Memory B cell (primary cell): ENCODE results near the gene ATG7.
A peak's percentile ranks its signal among the peaks of the same experiment; 100 is the strongest.

Experiments used
- ATAC-seq: fragments of 150-1000 bp; cut with Tn5 transposase; 2 replicates; pipeline ENCODE4 v1.10.0; 2021; ENCODE audit warnings: low read depth, mild to moderate bottlenecking, moderate library complexity
- DNase-seq, 2 donors: peaks; one replicate each; pipeline ENCODE4 v3.0.0; 2022; ENCODE audit warnings: low spot score in 2 of 2
- H3K27ac Mint-ChIP-seq: one replicate; pipeline ENCODE4 v1.8.0; 2022; ENCODE audit warnings: mild to moderate bottlenecking, moderate library complexity, mixed read lengths
- H3K27me3 Mint-ChIP-seq: one replicate; pipeline ENCODE4 v1.8.0; 2022; ENCODE audit warnings: mixed read lengths
- H3K36me3 Mint-ChIP-seq: one replicate; pipeline ENCODE4 v1.8.0; 2022; ENCODE audit warnings: mild to moderate bottlenecking, mixed read lengths
- H3K4me1 Mint-ChIP-seq: one replicate; pipeline ENCODE4 v1.8.0; 2022; ENCODE audit warnings: mixed read lengths
- H3K4me3 Mint-ChIP-seq: one replicate; pipeline ENCODE4 v1.8.0; 2022; ENCODE audit warnings: mild to moderate bottlenecking, moderate library complexity, mixed read lengths
- H3K9me3 Mint-ChIP-seq: one replicate; pipeline ENCODE4 v1.8.0; 2022; ENCODE audit warnings: mixed read lengths

ATG7 gene, protein sequence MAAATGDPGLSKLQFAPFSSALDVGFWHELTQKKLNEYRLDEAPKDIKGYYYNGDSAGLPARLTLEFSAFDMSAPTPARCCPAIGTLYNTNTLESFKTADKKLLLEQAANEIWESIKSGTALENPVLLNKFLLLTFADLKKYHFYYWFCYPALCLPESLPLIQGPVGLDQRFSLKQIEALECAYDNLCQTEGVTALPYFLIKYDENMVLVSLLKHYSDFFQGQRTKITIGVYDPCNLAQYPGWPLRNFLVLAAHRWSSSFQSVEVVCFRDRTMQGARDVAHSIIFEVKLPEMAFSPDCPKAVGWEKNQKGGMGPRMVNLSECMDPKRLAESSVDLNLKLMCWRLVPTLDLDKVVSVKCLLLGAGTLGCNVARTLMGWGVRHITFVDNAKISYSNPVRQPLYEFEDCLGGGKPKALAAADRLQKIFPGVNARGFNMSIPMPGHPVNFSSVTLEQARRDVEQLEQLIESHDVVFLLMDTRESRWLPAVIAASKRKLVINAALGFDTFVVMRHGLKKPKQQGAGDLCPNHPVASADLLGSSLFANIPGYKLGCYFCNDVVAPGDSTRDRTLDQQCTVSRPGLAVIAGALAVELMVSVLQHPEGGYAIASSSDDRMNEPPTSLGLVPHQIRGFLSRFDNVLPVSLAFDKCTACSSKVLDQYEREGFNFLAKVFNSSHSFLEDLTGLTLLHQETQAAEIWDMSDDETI

DNA sequence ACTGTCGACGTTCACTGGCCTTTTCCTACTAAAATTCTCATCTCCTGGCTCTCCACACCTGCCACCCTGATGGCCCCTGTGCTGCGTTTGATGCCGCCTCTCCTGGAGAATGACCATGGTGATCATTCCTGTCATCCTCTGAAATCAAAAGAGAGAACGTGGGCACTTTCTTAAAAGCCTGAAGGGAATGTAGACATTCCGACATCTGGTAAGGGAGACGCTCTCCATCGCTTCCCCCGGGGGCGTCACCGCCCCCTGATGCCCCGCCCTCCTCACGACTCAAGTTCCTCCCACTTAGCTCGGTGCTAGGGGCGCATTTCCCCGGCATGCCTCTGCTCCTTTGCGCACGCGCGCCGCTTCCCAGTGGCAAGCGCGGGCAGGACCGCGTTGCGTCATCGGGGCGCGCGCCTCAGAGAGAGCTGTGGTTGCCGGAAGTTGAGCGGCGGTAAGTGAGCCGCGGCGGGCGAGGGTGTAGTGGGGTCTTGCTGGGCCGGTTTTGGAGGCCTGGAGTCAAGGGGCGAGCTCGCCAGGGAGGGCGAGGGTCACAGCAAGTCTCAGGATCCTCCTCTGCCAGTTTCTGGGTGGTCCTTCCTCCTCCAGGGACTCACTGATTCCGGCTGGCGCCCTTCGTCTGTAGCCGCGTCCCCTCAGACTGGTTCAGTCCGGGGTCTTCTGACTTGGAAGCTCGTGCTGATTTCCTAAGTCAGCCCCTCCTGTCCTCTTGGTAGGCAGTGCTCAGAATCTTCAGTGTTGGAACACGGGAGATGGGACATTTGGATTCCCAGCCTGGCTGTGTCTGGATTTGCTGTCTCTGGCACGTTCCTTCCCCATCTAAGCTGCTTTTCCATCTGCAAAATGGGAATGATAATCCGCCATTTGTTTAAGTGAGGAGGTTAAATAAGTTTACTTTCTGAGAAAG lies at the start of gene ATG7:
ATG7 (plus strand) TSS at position 412 of the 919 bp plus-strand sequence. CDS start 26,299 bp downstream, outside the sequence.
- Mint-ChIP-seq H3K9me3 (peaks cover 7% of the 10 kb centered on the region), H3K4me1 (peaks cover 30% of the 10 kb centered on the region), H3K36me3 (peaks cover 20% of the 10 kb centered on the region), H3K27ac (peak within 1 kb of the TSS; percentile 99), H3K27me3 (no peaks in the 10 kb centered on the region), H3K4me3 (peak within 1 kb of the TSS; percentile 97)
- DNase-seq (peak; percentile 95 to 96), ATAC-seq (peak; percentile 95)

DNA sequence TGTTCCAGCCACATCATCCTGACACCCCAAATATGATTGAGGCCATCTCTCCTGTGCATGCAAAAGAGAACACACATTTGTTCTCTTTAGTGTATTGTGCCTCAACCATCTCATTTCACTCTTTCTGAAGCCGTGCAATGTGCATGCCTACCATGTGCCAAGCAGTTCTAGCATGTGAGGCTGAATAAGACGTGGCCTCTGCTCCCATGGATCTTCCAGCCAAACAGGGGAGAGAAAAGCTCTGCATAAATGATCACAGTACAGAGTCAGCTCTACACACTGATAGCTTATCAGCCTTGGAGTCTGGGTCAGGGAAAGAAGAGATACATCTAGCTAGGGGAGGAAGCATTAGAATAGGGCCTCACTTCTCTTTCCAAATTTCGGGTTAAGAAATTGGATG lies 48.2 kb upstream of the ATG7 start:
- DNase-seq: no peak

DNA sequence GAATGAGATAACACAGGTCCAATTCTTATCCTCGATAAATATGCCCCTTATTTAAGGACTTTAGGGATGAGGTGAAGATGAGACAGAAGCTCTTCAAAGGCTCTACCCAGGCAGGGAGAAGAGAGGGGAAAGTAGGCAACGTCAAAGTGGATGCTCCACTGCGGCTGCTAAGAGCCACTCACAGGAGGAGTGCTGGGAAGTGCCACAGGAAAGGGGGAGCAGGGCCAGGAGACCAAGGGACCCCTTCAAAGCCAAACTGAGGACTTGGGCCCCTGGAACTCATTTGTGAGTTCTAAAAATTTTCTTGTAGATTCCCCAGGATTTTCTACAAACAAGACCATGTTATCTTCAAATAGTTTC lies 47.3 kb upstream of the ATG7 start:
- Mint-ChIP-seq H3K4me1 (peaks cover 18% of the 10 kb centered on the region), H3K27ac (no peak overlapping the region), H3K27me3 (peaks cover 3% of the 10 kb centered on the region), H3K4me3 (no peak overlapping the region), H3K36me3 (no peaks in the 10 kb centered on the region), H3K9me3 (no peaks in the 10 kb centered on the region)
- no peak for DNase-seq
- ATAC-seq: no peak

More for the DNA sequence above, 48.2 kb upstream of the ATG7 start:
- Mint-ChIP-seq H3K9me3 (no peaks in the 10 kb centered on the region), H3K27ac (no peak overlapping the region), H3K27me3 (peaks cover 5% of the 10 kb centered on the region), H3K36me3 (no peaks in the 10 kb centered on the region), H3K4me1 (peaks cover 15% of the 10 kb centered on the region), H3K4me3 (no peak overlapping the region)
- ATAC-seq: no peak

DNA sequence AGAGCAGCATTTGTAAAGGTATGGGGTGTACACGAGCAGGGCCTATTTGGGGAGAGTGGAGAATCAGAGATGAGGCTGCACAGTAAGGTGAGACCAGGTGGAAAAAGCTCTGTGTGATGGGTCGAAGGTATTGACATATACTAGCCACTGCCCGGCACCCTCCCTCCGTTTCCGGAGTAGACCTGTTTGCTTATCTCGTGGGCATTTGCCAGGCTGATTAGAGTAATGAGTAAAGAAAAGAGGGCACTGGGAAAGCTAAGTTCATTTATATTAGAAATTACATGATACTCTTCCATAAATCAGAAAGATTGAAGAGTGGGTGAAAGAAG lies 46.2 kb upstream of the ATG7 start:
- H3K27ac Mint-ChIP-seq: peak overlapping the region; percentile 22
- H3K9me3 Mint-ChIP-seq: no peaks in the 10 kb centered on the region
- H3K4me1 Mint-ChIP-seq: peaks cover 27% of the 10 kb centered on the region
- no peak for DNase-seq
- ATAC-seq: no peak
- peak overlapping the region; percentile 25 for H3K4me3 Mint-ChIP-seq
- no peaks in the 10 kb centered on the region for H3K36me3 Mint-ChIP-seq
- H3K27me3 Mint-ChIP-seq: peaks cover 3% of the 10 kb centered on the region

DNA sequence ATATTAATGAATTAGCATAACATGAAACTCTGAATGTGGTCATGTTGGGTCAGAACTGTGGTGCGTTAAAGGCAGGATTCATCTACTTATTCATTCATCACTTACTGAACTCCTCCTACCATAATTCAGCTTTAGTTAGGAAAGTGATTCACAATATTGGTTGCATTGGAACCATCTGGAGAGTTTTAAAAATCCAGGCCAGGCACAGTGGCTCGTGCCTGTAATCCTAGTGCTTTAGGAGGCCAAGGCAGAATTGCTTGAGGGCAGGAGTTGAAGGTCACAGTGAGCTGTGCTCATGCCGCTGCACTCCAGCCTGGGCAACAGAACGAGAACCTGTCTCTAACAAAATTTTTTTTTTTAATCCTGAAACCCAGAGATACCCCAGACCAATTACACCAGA lies 44.2 kb upstream of the ATG7 start:
- H3K4me1 Mint-ChIP-seq: peaks cover 28% of the 10 kb centered on the region
- ATAC-seq: no peak
- no peaks in the 10 kb centered on the region for H3K9me3 Mint-ChIP-seq
- no peak for DNase-seq
- no peak overlapping the region for H3K27ac Mint-ChIP-seq
- no peaks in the 10 kb centered on the region for H3K36me3 Mint-ChIP-seq
- no peak overlapping the region for H3K4me3 Mint-ChIP-seq
- H3K27me3 Mint-ChIP-seq: peaks cover 2% of the 10 kb centered on the region

DNA sequence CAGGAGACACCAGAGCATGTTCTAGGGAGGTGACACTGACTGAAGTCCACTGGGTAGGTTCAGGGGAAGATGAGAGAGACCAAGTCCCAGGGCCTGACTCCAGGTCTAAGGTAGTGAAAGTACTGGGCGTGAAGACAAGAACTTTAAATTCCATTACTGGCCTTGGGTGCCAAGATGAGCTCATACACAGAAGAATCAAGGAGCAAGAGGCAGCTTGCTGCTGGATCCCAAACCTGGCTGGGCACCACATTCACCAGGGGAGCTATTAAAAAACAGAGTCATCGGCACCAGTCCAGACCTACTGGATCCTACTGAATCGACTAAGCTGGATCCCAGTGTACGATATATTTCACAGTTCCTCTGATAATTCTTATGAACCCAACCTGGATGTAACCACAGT lies 42.1 kb upstream of the ATG7 start:
- Mint-ChIP-seq H3K4me3 (no peak overlapping the region), H3K4me1 (peaks cover 25% of the 10 kb centered on the region), H3K27ac (peak overlapping the region; percentile 25), H3K27me3 (peaks cover 3% of the 10 kb centered on the region), H3K9me3 (no peaks in the 10 kb centered on the region), H3K36me3 (no peaks in the 10 kb centered on the region)
- no peak for DNase-seq
- ATAC-seq: no peak

DNA sequence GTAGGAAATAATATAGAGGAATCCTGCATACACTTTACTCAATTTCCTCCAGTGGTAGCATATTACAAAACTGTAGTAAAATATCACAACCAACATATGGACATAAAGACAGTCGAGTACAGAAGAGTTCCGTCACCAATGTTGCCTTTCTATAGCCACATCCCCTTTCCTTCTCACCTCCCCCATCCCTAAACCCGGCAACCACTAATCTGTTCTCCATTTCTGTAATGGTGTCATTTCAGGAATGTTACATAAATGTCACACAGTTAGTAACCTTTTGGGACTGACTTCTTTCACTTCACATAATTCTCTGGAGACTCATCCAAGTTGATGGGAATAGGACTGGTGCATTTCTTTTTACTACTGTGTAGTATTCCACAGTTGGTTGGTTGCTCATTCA lies 41.4 kb upstream of the ATG7 start:
- Mint-ChIP-seq H3K4me3 (no peak overlapping the region), H3K9me3 (no peaks in the 10 kb centered on the region), H3K4me1 (peaks cover 22% of the 10 kb centered on the region), H3K27me3 (peaks cover 3% of the 10 kb centered on the region), H3K27ac (no peak overlapping the region), H3K36me3 (no peaks in the 10 kb centered on the region)
- DNase-seq (no peak), ATAC-seq (no peak)

DNA sequence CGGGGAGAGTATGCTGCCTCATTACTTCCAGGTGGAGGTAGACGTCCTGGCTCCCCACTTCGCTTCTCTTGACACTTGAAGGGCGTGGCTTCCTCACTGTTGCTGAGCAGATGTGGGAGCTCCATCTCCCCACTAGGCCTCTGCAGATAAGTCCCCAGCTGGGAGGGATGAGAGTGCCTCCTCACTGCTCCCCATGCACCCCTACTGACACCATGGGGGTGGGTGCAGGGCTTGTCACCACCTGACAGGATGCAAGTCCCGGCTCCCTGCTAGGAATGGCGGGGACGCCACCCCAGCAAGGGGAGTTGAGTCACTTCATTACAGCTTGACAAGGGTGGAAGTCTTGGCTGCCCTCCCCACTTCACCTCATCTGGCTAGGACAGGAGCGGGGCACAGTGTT lies 36.8 kb upstream of the ATG7 start:
- H3K9me3 Mint-ChIP-seq: peaks cover 4% of the 10 kb centered on the region
- H3K27me3 Mint-ChIP-seq: peaks cover 4% of the 10 kb centered on the region
- no peak overlapping the region for H3K4me3 Mint-ChIP-seq
- H3K27ac Mint-ChIP-seq: no peak overlapping the region
- peaks cover 1% of the 10 kb centered on the region for H3K36me3 Mint-ChIP-seq
- ATAC-seq: no peak
- peaks cover 8% of the 10 kb centered on the region for H3K4me1 Mint-ChIP-seq
- DNase-seq: no peak

DNA sequence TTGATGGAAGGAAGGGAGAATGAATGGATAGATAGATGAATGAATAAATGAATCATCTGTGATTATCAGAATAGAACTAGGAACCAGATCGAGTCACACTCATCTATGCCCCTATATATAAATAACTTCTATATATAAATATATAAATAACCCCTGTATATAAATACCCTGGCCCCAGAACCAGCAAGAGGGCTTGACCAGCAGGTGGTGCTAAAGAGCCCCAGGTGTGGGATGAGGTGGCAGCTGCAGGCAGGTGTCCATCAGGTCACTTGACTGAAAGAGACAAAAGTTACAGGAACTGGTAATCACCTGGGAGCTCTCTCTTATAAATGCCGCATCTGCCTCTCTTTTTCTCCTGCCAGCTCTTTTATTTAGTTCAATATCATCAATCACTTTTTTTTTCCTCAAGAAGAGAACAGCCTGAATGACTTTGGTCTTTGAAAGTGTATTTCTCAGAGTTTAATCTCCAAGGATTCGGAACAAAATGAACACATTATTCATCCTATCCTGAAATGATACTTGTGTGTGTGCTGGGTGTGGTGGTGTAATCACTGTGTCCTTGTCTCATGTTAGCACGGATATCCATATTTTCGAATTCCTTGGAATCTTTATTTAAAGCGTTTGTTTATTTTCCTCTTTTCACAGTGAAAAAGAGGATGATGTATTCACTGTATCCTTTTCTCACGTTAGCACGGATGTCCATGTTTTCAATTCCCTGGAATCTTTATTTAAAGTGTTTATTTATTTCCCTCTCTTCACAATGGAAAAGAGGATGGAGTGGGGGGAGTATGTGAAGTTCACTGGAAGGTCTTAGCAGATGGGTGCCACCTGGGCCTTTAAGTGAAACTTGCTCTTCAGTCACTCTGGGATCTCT lies 35.4 kb upstream of the ATG7 start:
- peak; percentile 88 for ATAC-seq
- DNase-seq: peak; percentile 78 to 82
- peaks cover 1% of the 10 kb centered on the region for H3K36me3 Mint-ChIP-seq
- no peak overlapping the region for H3K27ac Mint-ChIP-seq
- H3K27me3 Mint-ChIP-seq: peaks cover 7% of the 10 kb centered on the region
- no peak overlapping the region for H3K4me3 Mint-ChIP-seq
- peaks cover 3% of the 10 kb centered on the region for H3K4me1 Mint-ChIP-seq
- H3K9me3 Mint-ChIP-seq: peaks cover 4% of the 10 kb centered on the region

DNA sequence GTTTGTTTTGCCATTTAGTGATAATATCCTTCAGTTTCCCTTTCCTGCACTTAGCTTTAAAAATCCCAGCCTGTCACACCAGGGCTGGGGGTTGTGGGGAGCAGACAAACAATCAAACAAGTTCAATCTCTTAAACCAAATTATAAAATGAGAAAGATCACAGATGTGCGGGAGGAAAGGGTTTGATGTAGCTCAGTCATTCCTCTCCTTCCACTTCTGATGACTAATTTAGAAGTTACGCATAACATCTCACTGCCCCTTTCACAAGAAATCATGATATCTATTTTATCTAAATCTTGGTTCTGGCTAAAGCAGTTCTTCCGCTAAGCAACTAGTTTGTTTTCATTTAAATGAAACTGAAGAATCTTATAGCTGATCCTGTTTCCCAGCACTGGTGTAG lies 34.1 kb upstream of the ATG7 start:
- peaks cover 4% of the 10 kb centered on the region for H3K9me3 Mint-ChIP-seq
- H3K36me3 Mint-ChIP-seq: peaks cover 1% of the 10 kb centered on the region
- DNase-seq: no peak
- no peak overlapping the region for H3K27ac Mint-ChIP-seq
- peaks cover 6% of the 10 kb centered on the region for H3K27me3 Mint-ChIP-seq
- H3K4me3 Mint-ChIP-seq: no peak overlapping the region
- ATAC-seq: no peak
- H3K4me1 Mint-ChIP-seq: peaks cover 3% of the 10 kb centered on the region

DNA sequence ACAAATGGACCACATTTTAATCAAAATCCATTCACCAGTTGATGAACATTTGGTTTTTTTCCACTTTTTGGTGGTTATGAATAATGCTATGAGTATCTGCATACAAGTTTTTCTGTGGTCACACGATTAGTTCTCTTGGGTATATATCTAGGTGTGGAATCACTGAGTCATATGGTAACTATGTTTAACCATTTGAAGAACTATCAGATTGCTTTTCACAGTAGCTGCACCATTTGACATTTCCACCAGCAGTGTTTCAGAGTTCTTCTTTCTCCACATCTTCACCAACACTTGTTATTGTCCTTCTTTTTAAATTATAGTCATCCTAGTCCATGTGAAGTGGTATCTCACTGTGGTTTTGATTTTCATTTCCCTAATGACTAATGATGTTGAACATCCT lies 33.3 kb upstream of the ATG7 start:
- no peak overlapping the region for H3K4me3 Mint-ChIP-seq
- H3K4me1 Mint-ChIP-seq: peaks cover 3% of the 10 kb centered on the region
- peaks cover 1% of the 10 kb centered on the region for H3K36me3 Mint-ChIP-seq
- H3K27ac Mint-ChIP-seq: no peak overlapping the region
- peaks cover 4% of the 10 kb centered on the region for H3K9me3 Mint-ChIP-seq
- peaks cover 4% of the 10 kb centered on the region for H3K27me3 Mint-ChIP-seq
- ATAC-seq: no peak
- no peak for DNase-seq

DNA sequence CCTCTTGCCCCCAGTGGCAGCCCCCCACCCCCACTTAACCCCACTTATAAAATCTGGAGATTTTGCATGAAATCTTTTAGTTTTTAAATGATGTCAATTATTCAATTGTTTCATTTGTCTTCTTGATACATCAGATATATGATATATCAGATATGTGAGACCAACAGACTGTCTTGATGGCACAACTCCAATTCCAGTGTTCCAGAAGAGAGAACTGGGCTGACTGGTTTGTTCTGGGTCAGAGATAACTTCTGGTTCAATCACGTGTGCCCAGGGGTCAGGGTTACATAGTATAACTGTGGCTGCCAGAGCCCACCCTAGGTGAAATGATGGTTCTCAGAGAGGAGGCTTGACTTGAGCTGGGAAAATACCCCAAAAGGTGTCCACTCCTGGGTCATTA lies 32.4 kb upstream of the ATG7 start:
- H3K4me3 Mint-ChIP-seq: no peak overlapping the region
- peaks cover 4% of the 10 kb centered on the region for H3K9me3 Mint-ChIP-seq
- ATAC-seq (no peak), DNase-seq (no peak)
- H3K4me1 Mint-ChIP-seq: peaks cover 3% of the 10 kb centered on the region
- peaks cover 1% of the 10 kb centered on the region for H3K36me3 Mint-ChIP-seq
- H3K27ac Mint-ChIP-seq: no peak overlapping the region
- peaks cover 4% of the 10 kb centered on the region for H3K27me3 Mint-ChIP-seq

DNA sequence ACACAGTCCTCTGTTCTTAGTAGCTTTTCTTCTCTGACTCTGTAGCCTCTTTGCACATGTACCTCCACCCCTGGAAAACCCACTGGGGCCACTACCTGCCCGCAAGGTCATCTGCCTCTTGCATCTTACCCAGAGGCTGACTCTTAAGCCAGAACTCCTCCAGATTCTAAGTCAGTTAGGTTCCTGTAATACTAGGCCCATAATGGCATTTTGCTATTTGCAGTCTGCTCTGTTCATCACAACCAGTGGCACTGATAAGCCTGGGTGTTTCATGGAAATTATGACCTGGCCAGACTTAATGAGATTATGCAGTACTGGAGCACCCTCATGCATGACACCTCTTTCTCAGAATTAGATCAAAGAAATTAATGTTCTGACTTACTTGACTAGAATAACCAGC lies 31.7 kb upstream of the ATG7 start:
- Mint-ChIP-seq H3K27ac (no peak overlapping the region), H3K4me3 (no peak overlapping the region), H3K27me3 (peaks cover 4% of the 10 kb centered on the region), H3K9me3 (peaks cover 4% of the 10 kb centered on the region), H3K4me1 (peaks cover 3% of the 10 kb centered on the region), H3K36me3 (peaks cover 1% of the 10 kb centered on the region)
- ATAC-seq (no peak), DNase-seq (no peak)
